22Rv1 (cell line): ENCODE data around the gene RRP9.

Source experiments
- ZFX ChIP-seq: fragments of 450-650 bp; IDR thresholded peaks from 2 replicates; pipeline ENCODE4 v1.6.1; 2017; ENCODE audit warnings: antibody characterized with exemption, borderline replicate concordance
- TF ChIP-seq, protein P1 (sequence below): fragments of 450-650 bp; IDR thresholded peaks from 2 replicates; pipeline ENCODE4 v1.5.1; 2017; ENCODE audit warnings: mild to moderate bottlenecking

DNA sequence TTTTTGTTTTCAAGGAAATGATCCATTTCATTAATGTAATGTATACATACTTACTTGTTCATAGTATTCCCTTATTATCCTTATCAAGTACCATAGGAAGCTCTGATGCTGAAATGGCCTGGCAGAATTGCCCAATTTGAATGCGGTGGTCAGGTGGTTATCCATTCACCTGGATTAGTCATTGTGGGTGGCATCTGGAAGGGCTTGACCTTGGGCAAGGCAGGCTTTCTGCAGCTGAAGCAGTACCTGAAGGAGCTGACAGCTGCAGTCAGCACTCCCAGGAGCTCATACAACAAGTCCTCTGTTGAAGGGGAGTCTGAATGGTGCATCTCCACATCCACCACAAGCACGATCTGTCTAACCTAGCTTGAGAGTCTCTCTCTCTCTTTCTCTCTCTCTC is 54.1 kb downstream of the RRP9 start:
- TF ChIP-seq, protein P1, sequence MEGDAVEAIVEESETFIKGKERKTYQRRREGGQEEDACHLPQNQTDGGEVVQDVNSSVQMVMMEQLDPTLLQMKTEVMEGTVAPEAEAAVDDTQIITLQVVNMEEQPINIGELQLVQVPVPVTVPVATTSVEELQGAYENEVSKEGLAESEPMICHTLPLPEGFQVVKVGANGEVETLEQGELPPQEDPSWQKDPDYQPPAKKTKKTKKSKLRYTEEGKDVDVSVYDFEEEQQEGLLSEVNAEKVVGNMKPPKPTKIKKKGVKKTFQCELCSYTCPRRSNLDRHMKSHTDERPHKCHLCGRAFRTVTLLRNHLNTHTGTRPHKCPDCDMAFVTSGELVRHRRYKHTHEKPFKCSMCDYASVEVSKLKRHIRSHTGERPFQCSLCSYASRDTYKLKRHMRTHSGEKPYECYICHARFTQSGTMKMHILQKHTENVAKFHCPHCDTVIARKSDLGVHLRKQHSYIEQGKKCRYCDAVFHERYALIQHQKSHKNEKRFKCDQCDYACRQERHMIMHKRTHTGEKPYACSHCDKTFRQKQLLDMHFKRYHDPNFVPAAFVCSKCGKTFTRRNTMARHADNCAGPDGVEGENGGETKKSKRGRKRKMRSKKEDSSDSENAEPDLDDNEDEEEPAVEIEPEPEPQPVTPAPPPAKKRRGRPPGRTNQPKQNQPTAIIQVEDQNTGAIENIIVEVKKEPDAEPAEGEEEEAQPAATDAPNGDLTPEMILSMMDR: no peak
- TF ChIP-seq ZFX: no peak
